D721Med (cell line): ENCODE results near the gene SLCO3A1.

ENCODE experiments used
- DNase-seq: peaks from one replicate; pipeline ENCODE4 v3.0.0; 2011; ENCODE audit warnings: low spot score; ENCODE audit not compliant: insufficient read length
- FAIRE-seq: peaks from 2 replicates; lab custom pipeline; 2011; peaks lifted over from hg19 to GRCh38; lab: Jason Lieb, UNC
- CTCF ChIP-seq: IDR thresholded peaks from 2 replicates; pipeline ENCODE4 v1.5.1; 2012; ENCODE audit warnings: mild to moderate bottlenecking, control low read depth; ENCODE audit not compliant: insufficient read depth; ENCODE audit errors: missing control alignments

Gene SLCO3A1

GRCh38 chr15:91885714-91886270 is 32.3 kb downstream of the SLCO3A1 start:
- no peak for DNase-seq
- FAIRE-seq = no peak
- TF ChIP-seq CTCF = no peak

- FAIRE-seq = no peak
- no peak for TF ChIP-seq CTCF
- no peak for DNase-seq
These were observed 33.4 kb downstream of the SLCO3A1 start for GRCh38 chr15:91886878-91887277.

GRCh38 chr15:91887321-91887720 is 33.8 kb downstream of the SLCO3A1 start:
- DNase-seq = no peak
- no peak for FAIRE-seq
- TF ChIP-seq CTCF = no peak

GRCh38 chr15:91887921-91888373 is 34.4 kb downstream of the SLCO3A1 start:
- FAIRE-seq (no peak), DNase-seq (no peak)
- no peak for TF ChIP-seq CTCF

- TF ChIP-seq CTCF = no peak
- no peak for FAIRE-seq
These were observed 35.8 kb downstream of the SLCO3A1 start for GRCh38 chr15:91889111-91889815.

GRCh38 chr15:91890614-91891013 is 37.1 kb downstream of the SLCO3A1 start:
- TF ChIP-seq CTCF = no peak
- DNase-seq (no peak), FAIRE-seq (no peak)

More at GRCh38 chr15:91889111-91889815, 35.8 kb downstream of the SLCO3A1 start:
- DNase-seq = no peak

- FAIRE-seq = no peak
- no peak for DNase-seq
- TF ChIP-seq CTCF = no peak
These were observed 37.6 kb downstream of the SLCO3A1 start for GRCh38 chr15:91891101-91891500.
